Heart left ventricle (tissue), 16 donors: ENCODE results near the gene NUP62CL. TPM values are rescaled to one million over a fixed set of nuclear protein-coding genes. Genes with fewer than 3 reads are reported as not detected.

Experiments used
- ATAC-seq, 4 donors: fragments of 200-7000 bp; cut with Tn5 transposase; one replicate each; pipeline ENCODE4 v1.9.1; 2020 to 2022; ENCODE audit warnings: moderate library complexity in 4 of 4, mild to moderate bottlenecking in 3 of 4, moderate number of reproducible peaks in 1 of 4
- DNase-seq, 5 donors: peaks; one replicate each; pipeline ENCODE4 v3.0.0-alpha.2; 2020
- H3K27ac ChIP-seq, 12 donors: fragments of 200-600 bp; sonication (generic) in 4 of 12; one replicate each; pipeline versions ENCODE4 v1.5.0 to v1.8.0; 2016 to 2022; ENCODE audit warnings: mild to moderate bottlenecking in 2 of 12
- H3K27me3 ChIP-seq, 9 donors: fragments of 200-600 bp; sonication (generic) in 2 of 9; one replicate each; pipeline versions ENCODE4 v1.5.1 to v1.8.0; 2016 to 2022; ENCODE audit warnings: mild to moderate bottlenecking in 3 of 9
- H3K36me3 ChIP-seq, 9 donors: fragments of 200-600 bp; sonication (generic) in 2 of 9; one replicate each; pipeline versions ENCODE4 v1.5.0 to v1.8.0; 2018 to 2022; ENCODE audit warnings: mild to moderate bottlenecking in 2 of 9
- H3K4me1 ChIP-seq, 12 donors: fragments of 200-600 bp; sonication (generic) in 4 of 12; one replicate each; pipeline versions ENCODE4 v1.5.0 to v1.8.0; 2016 to 2022; ENCODE audit warnings: mild to moderate bottlenecking in 3 of 12
- H3K4me3 ChIP-seq, 12 donors: fragments of 200-600 bp; sonication (generic) in 4 of 12; one replicate each; pipeline versions ENCODE4 v1.5.0 to v1.8.0; 2017 to 2022; ENCODE audit warnings: mild to moderate bottlenecking in 9 of 12, moderate library complexity in 4 of 12
- H3K9me3 ChIP-seq, 12 donors: fragments of 200-600 bp; sonication (generic) in 4 of 12; one replicate each; pipeline versions ENCODE4 v1.5.0 to v1.8.0; 2016 to 2022; ENCODE audit warnings: mild to moderate bottlenecking in 1 of 12
- CTCF ChIP-seq, 12 donors: fragments of 200-600 bp; sonication (generic) in 4 of 12; IDR thresholded peaks; one replicate each; pipeline versions ENCODE4 v1.5.0 to v1.8.0; 2018 to 2022; ENCODE audit warnings: antibody characterized with exemption in 12 of 12, mild to moderate bottlenecking in 5 of 12
- POLR2A ChIP-seq, 2 donors: fragments of 450-650 bp; IDR thresholded peaks; one replicate each; pipeline ENCODE4 v1.6.1; 2017; ENCODE audit warnings: antibody characterized with exemption in 2 of 2, mild to moderate bottlenecking in 2 of 2, moderate library complexity in 2 of 2
- WGBS, 4 donors: extraction: QIAGEN DNeasy Blood & Tissue Kit in 2 of 4; methylation state at CpG; one replicate each; pipeline versions ENCODE4 v1.1.5 to v1.1.7; 2013 to 2018; 5-methylcytosine and 5-hydroxymethylcytosine counted together
- intact Hi-C, 10 donors: fragments of 100-400 bp; cut with DNase I; formaldehyde crosslinking; loops; one replicate each; pipeline versions ENCODE4 v1.11.1 to v1.14.2; 2022
- long read RNA-seq, 3 donors: library from polyadenylated mRNA; unstranded; transcript quantifications; one replicate each; pipeline ENCODE4 v2.0.0, GENCODE V29; 2020 to 2021
- polyA plus RNA-seq, 2 donors: library from polyadenylated mRNA; stranded (reverse); fragments of 200-250 nt; gene quantifications; one replicate each; pipeline ENCODE4 v1.2.3, GENCODE V29; 2013
- total RNA-seq, 9 donors: library from RNA; depleted of rRNA in 2 of 9; stranded (reverse); fragments of >200 nt in 2 of 9; fragmentation: NEBNext Ultra II Directional in 3 of 9; extraction: Animal tissue kit (Norgen Biotek cat#: 25700) in 3 of 9; gene quantifications; one replicate each; pipeline versions ENCODE4 v1.1.0 to v1.2.4, GENCODE V29; 2016 to 2023
- donor health status: ischemic (EF 13 %, LVEDD 7.1; RV severe dilation, severe dysfunction).
- donor health status: healthy with polysubstance abuse.
- donor health status: DM: no; HTN: yes; CAD: no.
- donor health status: DM: no; HTN: no; CAD: no.
- donor health status: ischemic (EF 25% LVEDD 6.9; RV normal size, moderate dysfunction).
- donor health status: ischemic (EF 25% LVEDD 5.7; RV mildly dilated, moderate dysfunction).
- donor health status: healthy.
- donor health status: DM: yes; HTN: yes; CAD: no.
- donor health status: ischemic (EF 35%, LVEDD 5.7; RV mildly dilated, moderate dysfunction).
- donor health status: nonischemic (EF 11% LVEDD 7.7; RV severe dilation, severe dysfunction).
- donor health status: DM: yes; HTN: yes; CAD: no.
- donor health status: PGD.
- donor health status: ischemic (EF 29% LVEDD 5.4; RV normal size, mild dysfunction).
- donor health status: nonischemic (EF 23%, LVEDD 6.1; RV moderate dilation, normal function).

The NUP62CL gene
- total RNA-seq (1 to 10 TPM in 3 of 9 donors, under 1 TPM in 6; 0.16 to 2.9 (median 0.63) TPM), polyA plus RNA-seq (1 to 10 TPM in 1 of 2 donors, under 1 TPM in 1; 0.91 to 1.3 TPM)
- long read RNA-seq, donor 1, result 0 reads
- long read RNA-seq, donor 2, result 0 reads
- long read RNA-seq, donor 3, result 0 reads

GRCh38 chrX:107205770-107206696 is at the start of gene NUP62CL, which contains the start of gene DNAAF6:
NUP62CL (minus strand) TSS chrX:107206433; CDS start chrX:107175146, 31,287 bp downstream.
DNAAF6 (plus strand) TSS chrX:107206611; CDS start chrX:107212876, 6,265 bp downstream.
- H3K4me3 ChIP-seq, result peak within 1 kb of the TSS in 11 of 12 donors; percentile 30 to 63 (median 49)
- no peaks in the 10 kb centered on the region for H3K4me1 ChIP-seq
- peak; percentile 77 to 96 (median 86) for ATAC-seq
- WGBS, 4 donors, result 0 to 45% (median 16%) methylated on average over 62 to 66 of the region's 66 CpGs
- no peak within 1 kb of the TSS for H3K27ac ChIP-seq
- peak; percentile 32 to 55 (median 53) for DNase-seq
- peaks cover 0 to 37% (median 0%) of the 10 kb centered on the region in 9 donors for H3K27me3 ChIP-seq
- H3K36me3 ChIP-seq, result no peaks in the 10 kb centered on the region
- peaks cover 0 to 8% (median 0%) of the 10 kb centered on the region in 12 donors for H3K9me3 ChIP-seq
- TF ChIP-seq CTCF (IDR thresholded peaks at IDR 0.05), result no peak
- TF ChIP-seq POLR2A (IDR thresholded peaks at IDR 0.05), result no peak
- intact Hi-C loops, result no loop called here

GRCh38 chrX:107228486-107228819 is 22.2 kb upstream of the NUP62CL start:
- 69 to 83% (median 76%) methylated on average over 2 of the region's 2 CpGs for WGBS, 4 donors
- DNase-seq (no peak), ATAC-seq (no peak)
- H3K27ac ChIP-seq, result no peak overlapping the region
- no peaks in the 10 kb centered on the region for H3K4me1 ChIP-seq
- no peaks in the 10 kb centered on the region for H3K9me3 ChIP-seq
- no peaks in the 10 kb centered on the region for H3K36me3 ChIP-seq
- peaks cover 0 to 16% (median 0%) of the 10 kb centered on the region in 9 donors for H3K27me3 ChIP-seq
- intact Hi-C loops, result no loop called here
- no peak for TF ChIP-seq POLR2A (IDR thresholded peaks at IDR 0.05)
- TF ChIP-seq CTCF (IDR thresholded peaks at IDR 0.05), result no peak
- H3K4me3 ChIP-seq, result no peak overlapping the region

GRCh38 chrX:107227780-107228485 is 21.7 kb upstream of the NUP62CL start:
- 74 to 95% (median 88%) methylated on average over 2 of the region's 2 CpGs for WGBS, 4 donors
- peaks cover 0 to 21% (median 0%) of the 10 kb centered on the region in 9 donors for H3K27me3 ChIP-seq
- H3K4me1 ChIP-seq, result no peaks in the 10 kb centered on the region
- ATAC-seq (no peak), DNase-seq (no peak)
- no peak overlapping the region for H3K4me3 ChIP-seq
- H3K36me3 ChIP-seq, result no peaks in the 10 kb centered on the region
- intact Hi-C loops, result no loop called here
- no peaks in the 10 kb centered on the region for H3K9me3 ChIP-seq
- TF ChIP-seq CTCF (IDR thresholded peaks at IDR 0.05), result no peak
- TF ChIP-seq POLR2A (IDR thresholded peaks at IDR 0.05), result no peak
- no peak overlapping the region for H3K27ac ChIP-seq

- ATAC-seq (no peak), DNase-seq (no peak)
- H3K9me3 ChIP-seq, result no peaks in the 10 kb centered on the region
- no peak overlapping the region for H3K27ac ChIP-seq
- intact Hi-C loops, result no loop called here
- 71 to 100% (median 85%) methylated on average over 1 of the region's 1 CpG for WGBS, 4 donors
- no peaks in the 10 kb centered on the region for H3K36me3 ChIP-seq
- no peak overlapping the region for H3K4me3 ChIP-seq
- TF ChIP-seq POLR2A (IDR thresholded peaks at IDR 0.05) (no peak), CTCF (IDR thresholded peaks at IDR 0.05) (no peak)
- H3K4me1 ChIP-seq, result no peaks in the 10 kb centered on the region
- H3K27me3 ChIP-seq, result peaks cover 0 to 28% (median 0%) of the 10 kb centered on the region in 9 donors
Observed at GRCh38 chrX:107226757-107227156, 20.5 kb upstream of the NUP62CL start.
